Measurements from ENCODE around the gene PRICKLE4. TPM values are rescaled to one million over a fixed set of nuclear protein-coding genes. Genes with fewer than 3 reads are reported as not detected.

The PRICKLE4 gene
- polyA plus RNA-seq, 1 donor from 2014 or later, result 1.3 TPM

GRCh38 chr6:41733360-41733706, 47.2 kb upstream of the PRICKLE4 start:
- H3K79me2 ChIP-seq (replicated peaks; ENCODE audit: insufficient read depth, low read length), result no peaks in the 10 kb centered on the region
- no peaks in the 10 kb centered on the region for H4K20me1 ChIP-seq (ENCODE audit: insufficient read depth)
- no peaks in the 10 kb centered on the region for H3K9me2 ChIP-seq (ENCODE audit: insufficient read depth, low read length)
- TF ChIP-seq TAF1 (IDR thresholded peaks at IDR 0.05; ENCODE audit: low read depth), result no peak
- no peak for TF ChIP-seq REST (IDR thresholded peaks at IDR 0.05; ENCODE audit: borderline replicate concordance)
- TF ChIP-seq MXI1 (conservative IDR thresholded peaks at IDR 0.05; ENCODE audit: poor library complexity, severe bottlenecking), result no peak
- TF ChIP-seq CTCF (IDR thresholded peaks at IDR 0.05; ENCODE audit: poor library complexity, severe bottlenecking), result no peak
- no peak for TF ChIP-seq EZH2 (IDR thresholded peaks at IDR 0.05; ENCODE audit: borderline replicate concordance, insufficient read depth, low read length, poor library complexity, severe bottlenecking)
- no peak for TF ChIP-seq POLR2AphosphoS5 (IDR thresholded peaks at IDR 0.05)
- TF ChIP-seq SMC3 (conservative IDR thresholded peaks at IDR 0.05; ENCODE audit: poor library complexity), result no peak
- no peak for TF ChIP-seq EP300 (conservative IDR thresholded peaks at IDR 0.05; ENCODE audit: poor library complexity, severe bottlenecking)
- TF ChIP-seq RAD21 (conservative IDR thresholded peaks at IDR 0.05), result no peak
- peaks cover 22% of the 10 kb centered on the region for H3K27me3 ChIP-seq (ENCODE audit: insufficient read depth, low read depth, low read length)
- no peaks in the 10 kb centered on the region for H3F3A ChIP-seq (ENCODE audit: insufficient read depth, low read length, poor library complexity, severe bottlenecking)
- H3K4me2 ChIP-seq (ENCODE audit: low read length), result no peak overlapping the region
- no peaks in the 10 kb centered on the region for H3K9me3 ChIP-seq (ENCODE audit: low read length)
- no peak overlapping the region for H2AFZ ChIP-seq (ENCODE audit: low read depth, low read length)
- no peaks in the 10 kb centered on the region for H3K36me3 ChIP-seq (ENCODE audit: insufficient read depth, low read length)
- H3K27ac ChIP-seq (ENCODE audit: low read length), result no peak overlapping the region
- H3K9ac ChIP-seq (ENCODE audit: low read length), result no peak overlapping the region
- H3K4me3 ChIP-seq (ENCODE audit: low read length), result peak overlapping the region; percentile 65

GRCh38 chr6:41733707-41734665, 46.6 kb upstream of the PRICKLE4 start:
- H3K4me2 ChIP-seq (ENCODE audit: low read length), result no peak overlapping the region
- no peaks in the 10 kb centered on the region for H3K9me2 ChIP-seq (ENCODE audit: insufficient read depth, low read length)
- H2AFZ ChIP-seq (ENCODE audit: low read depth, low read length), result no peak overlapping the region
- no peaks in the 10 kb centered on the region for H4K20me1 ChIP-seq (ENCODE audit: insufficient read depth)
- H3F3A ChIP-seq (ENCODE audit: insufficient read depth, low read length, poor library complexity, severe bottlenecking), result no peaks in the 10 kb centered on the region
- no peaks in the 10 kb centered on the region for H3K79me2 ChIP-seq (replicated peaks; ENCODE audit: insufficient read depth, low read length)
- peaks cover 22% of the 10 kb centered on the region for H3K27me3 ChIP-seq (ENCODE audit: insufficient read depth, low read depth, low read length)
- H3K27ac ChIP-seq (ENCODE audit: low read length), result no peak overlapping the region
- H3K4me3 ChIP-seq (ENCODE audit: low read length), result peak overlapping the region; percentile 65
- H3K9ac ChIP-seq (ENCODE audit: low read length), result peak overlapping the region; percentile 38
- no peaks in the 10 kb centered on the region for H3K9me3 ChIP-seq (ENCODE audit: low read length)
- TF ChIP-seq CTCF (IDR thresholded peaks at IDR 0.05; ENCODE audit: poor library complexity, severe bottlenecking), result peak; percentile 16
- no peak for TF ChIP-seq EP300 (conservative IDR thresholded peaks at IDR 0.05; ENCODE audit: poor library complexity, severe bottlenecking)
- no peak for TF ChIP-seq SMC3 (conservative IDR thresholded peaks at IDR 0.05; ENCODE audit: poor library complexity)
- no peak for TF ChIP-seq REST (IDR thresholded peaks at IDR 0.05; ENCODE audit: borderline replicate concordance)
- TF ChIP-seq MXI1 (conservative IDR thresholded peaks at IDR 0.05; ENCODE audit: poor library complexity, severe bottlenecking), result peak; percentile 25
- no peak for TF ChIP-seq EZH2 (IDR thresholded peaks at IDR 0.05; ENCODE audit: borderline replicate concordance, insufficient read depth, low read length, poor library complexity, severe bottlenecking)
- peak; percentile 29 for TF ChIP-seq TAF1 (IDR thresholded peaks at IDR 0.05; ENCODE audit: low read depth)
- TF ChIP-seq RAD21 (conservative IDR thresholded peaks at IDR 0.05), result no peak
- TF ChIP-seq POLR2AphosphoS5 (IDR thresholded peaks at IDR 0.05), result peak; percentile 34
- no peaks in the 10 kb centered on the region for H3K36me3 ChIP-seq (ENCODE audit: insufficient read depth, low read length)
